SK-N-SH (cell line): Measurements from ENCODE around the gene SRRM4. TPM values are rescaled to one million over a fixed set of nuclear protein-coding genes. Genes with fewer than 3 reads are reported as not detected.

Experiments used
- CTCF ChIA-PET: fragments of 300-600, 350-600 bp; formaldehyde crosslinking; extraction: SDS; loops from one replicate; lab custom pipeline; 2021; lab: Yijun Ruan, JAX
- POLR2A ChIA-PET: fragments of 350-600 bp; sonication (Branson Sonifier 250); formaldehyde crosslinking; extraction: SDS; loops from one replicate; lab custom pipeline; 2020; ENCODE audit warnings: antibody characterized with exemption, inconsistent platforms; lab: Yijun Ruan, JAX
- DNase-seq: peaks from one replicate; pipeline ENCODE4 v3.0.0; 2012
- H2AFZ ChIP-seq: fragments of 200-600 bp; sonication (generic); 2 replicates; pipeline ENCODE4 v1.8.1; 2016; ENCODE audit warnings: antibody characterized with exemption, mild to moderate bottlenecking, low read depth
- H3F3A ChIP-seq: fragments of 200-600 bp; sonication (generic); replicated peaks from 2 replicates; pipeline ENCODE3; 2016; ENCODE audit warnings: antibody characterized with exemption, mild to moderate bottlenecking; ENCODE audit not compliant: insufficient read depth
- H3K27ac ChIP-seq, 2 experiments: fragments of 200-500 bp in 1 of 2; fragments of 200-600 bp in 1 of 2; sonication (Bioruptor generic) in 1 of 2; sonication (generic), shearing (Covaris generic) in 1 of 2; 2 replicates each; pipeline versions ENCODE4 v1.5.1 to v1.6.1; 2014 to 2016; ENCODE audit warnings: low read depth in 2 of 2, inconsistent platforms in 1 of 2, low read length in 1 of 2, mild to moderate bottlenecking in 1 of 2, mixed read lengths in 1 of 2
- H3K27me3 ChIP-seq: fragments of 200-600 bp; sonication (generic), shearing (Covaris generic); 2 replicates; pipeline ENCODE4 v1.6.1; 2016; ENCODE audit warnings: mixed run types; ENCODE audit not compliant: insufficient read depth
- H3K36me3 ChIP-seq, 2 experiments: fragments of 200-500 bp in 1 of 2; fragments of 200-600 bp in 1 of 2; sonication (Bioruptor generic) in 1 of 2; sonication (generic) in 1 of 2; replicated peaks in 1 of 2; 2 replicates each; pipeline versions ENCODE3 to v1.5.1; 2014 to 2016; ENCODE audit warnings: low read length in 1 of 2, mild to moderate bottlenecking in 1 of 2; ENCODE audit not compliant: insufficient read depth in 2 of 2, control insufficient read depth in 1 of 2
- H3K4me1 ChIP-seq, 2 experiments: fragments of 200-500 bp in 1 of 2; fragments of 200-600 bp in 1 of 2; sonication (Bioruptor generic) in 1 of 2; sonication (generic), shearing (Covaris generic) in 1 of 2; 2 replicates each; pipeline versions ENCODE4 v1.5.1 to v1.6.1; 2014 to 2016; ENCODE audit warnings: low read depth in 1 of 2, low read length in 1 of 2, mixed run types in 1 of 2; ENCODE audit not compliant: insufficient read depth in 2 of 2, control insufficient read depth in 1 of 2
- H3K4me2 ChIP-seq: fragments of 200-600 bp; sonication (generic), shearing (Covaris generic); 2 replicates; pipeline ENCODE4 v1.6.1; 2017; ENCODE audit warnings: mixed run types
- H3K4me3 ChIP-seq, 2 experiments: fragments of 200-500 bp in 1 of 2; fragments of 200-600 bp in 1 of 2; sonication (Bioruptor generic) in 1 of 2; sonication (generic), shearing (Covaris generic) in 1 of 2; 2 replicates each; pipeline versions ENCODE4 v1.5.1 to v1.8.1; 2014 to 2016; ENCODE audit warnings: low read depth in 2 of 2, inconsistent platforms in 1 of 2, low read length in 1 of 2, mild to moderate bottlenecking in 1 of 2, mixed read lengths in 1 of 2, moderate library complexity in 1 of 2
- H3K79me2 ChIP-seq: fragments of 200-600 bp; sonication (generic); 2 replicates; pipeline ENCODE4 v1.8.1; 2017; ENCODE audit warnings: mild to moderate bottlenecking; ENCODE audit not compliant: insufficient read depth
- H3K9ac ChIP-seq: fragments of 200-600 bp; sonication (generic); 2 replicates; pipeline ENCODE4 v1.6.1; 2017; ENCODE audit warnings: mixed run types
- H3K9me2 ChIP-seq: fragments of 200-600 bp; sonication (generic); 2 replicates; pipeline ENCODE4 v1.6.1; 2017; ENCODE audit warnings: mixed run types
- H3K9me3 ChIP-seq: fragments of 200-600 bp; sonication (generic); 2 replicates; pipeline ENCODE4 v1.6.1; 2017; ENCODE audit warnings: mixed run types, mild to moderate bottlenecking, moderate library complexity
- H4K20me1 ChIP-seq: fragments of 200-600 bp; sonication (generic); 2 replicates; pipeline ENCODE4 v1.6.1; 2017; ENCODE audit warnings: mild to moderate bottlenecking, mixed run types; ENCODE audit not compliant: insufficient read depth
- CHD2 ChIP-seq: fragments of 150-350 bp; IDR thresholded peaks from 2 replicates; pipeline ENCODE4 v1.6.1; 2018; ENCODE audit warnings: low read length; ENCODE audit not compliant: partially characterized antibody
- CTCF ChIP-seq: fragments of 200-600 bp; sonication (generic); IDR thresholded peaks from 2 replicates; pipeline ENCODE4 v1.6.1; 2017; ENCODE audit warnings: antibody characterized with exemption, mild to moderate bottlenecking, moderate library complexity
- EP300 ChIP-seq, 2 experiments: IDR thresholded peaks; 2 replicates each; pipeline versions ENCODE4 v1.4.0 to v1.6.1; 2012; ENCODE audit warnings: borderline replicate concordance in 1 of 2, low read depth in 1 of 2, low read length in 1 of 2
- IRF3 ChIP-seq: fragments of 150-350 bp; IDR thresholded peaks from 2 replicates; pipeline ENCODE4 v1.6.1; 2016; ENCODE audit warnings: mild to moderate bottlenecking, low read depth, low read length
- MAX ChIP-seq: IDR thresholded peaks from 2 replicates; pipeline ENCODE4 v1.4.0; 2012; ENCODE audit warnings: low read depth
- MXI1 ChIP-seq: IDR thresholded peaks from 2 replicates; pipeline ENCODE4 v1.6.1; 2012; ENCODE audit warnings: mild to moderate bottlenecking, low read depth, low read length, improper control_type of control experiment
- PBX3 ChIP-seq: IDR thresholded peaks from 2 replicates; pipeline ENCODE4; 2012
- POLR2AphosphoS5 ChIP-seq: IDR thresholded peaks from 2 replicates; pipeline ENCODE4 v1.6.1; 2012; ENCODE audit warnings: low read depth, low read length
- RAD21 ChIP-seq: IDR thresholded peaks from 2 replicates; pipeline ENCODE4 v1.6.1; 2012; ENCODE audit warnings: mild to moderate bottlenecking, low read length
- RFX5 ChIP-seq: IDR thresholded peaks from 2 replicates; pipeline ENCODE4 v1.6.1; 2012; ENCODE audit warnings: mild to moderate bottlenecking, improper control_type of control experiment, low read length
- SMC3 ChIP-seq: IDR thresholded peaks from 2 replicates; pipeline ENCODE4 v1.6.1; 2012; ENCODE audit warnings: low read depth, low read length, improper control_type of control experiment
- TAF1 ChIP-seq: IDR thresholded peaks from 2 replicates; pipeline ENCODE4 v1.6.1; 2012; ENCODE audit warnings: low read depth, mild to moderate bottlenecking, low read length, moderate library complexity, borderline replicate concordance
- TCF12 ChIP-seq: IDR thresholded peaks from 2 replicates; pipeline ENCODE4 v1.4.0; 2012
- TEAD4 ChIP-seq: IDR thresholded peaks from 2 replicates; pipeline ENCODE4 v1.4.0; 2012; ENCODE audit warnings: mild to moderate bottlenecking, borderline replicate concordance; ENCODE audit not compliant: insufficient read depth
- USF1 ChIP-seq: IDR thresholded peaks from 2 replicates; pipeline ENCODE4 v1.4.0; 2012; ENCODE audit warnings: low read depth, borderline replicate concordance
- USF2 ChIP-seq: fragments of 150-350 bp; IDR thresholded peaks from 2 replicates; pipeline ENCODE4 v1.6.1; 2017; ENCODE audit warnings: antibody characterized with exemption, low read length, low read depth, borderline replicate concordance
- YY1 ChIP-seq: IDR thresholded peaks from 2 replicates; pipeline ENCODE4 v1.4.0; 2012; ENCODE audit warnings: low read depth, mild to moderate bottlenecking
- WGBS: methylation state at CpG from one replicate; pipeline ENCODE4 v1.1.6; 2017; ENCODE audit warnings: low lambda C conversion rate; 5-methylcytosine and 5-hydroxymethylcytosine counted together
- polyA plus RNA-seq, 3 experiments: library from polyadenylated mRNA; depleted of rRNA; stranded (reverse); fragments of >200 nt; gene quantifications; 2 replicates each; pipeline ENCODE4 v1.2.3, GENCODE V29; 2012

The SRRM4 gene
- polyA plus RNA-seq, 1 of the 3 experiments (the other 2 are of a cell fraction), result 0.03 TPM

GRCh38 chr12:118964988-118965387 is 16.4 kb upstream of the SRRM4 start:
- no peaks in the 10 kb centered on the region for H3K4me1 ChIP-seq
- no peak for TF ChIP-seq CTCF
- TF ChIP-seq SMC3, result no peak
- TF ChIP-seq TCF12, result no peak
- TF ChIP-seq USF1, result no peak
- TF ChIP-seq YY1, result no peak
- no peak for TF ChIP-seq CHD2
- TF ChIP-seq MXI1, result no peak
- TF ChIP-seq MAX, result no peak
- TF ChIP-seq EP300 (IDR thresholded peaks at IDR 0.05; ENCODE audit: borderline replicate concordance in 1 of 2, low read depth in 1 of 2, low read length in 1 of 2), result no peak
- no peak for TF ChIP-seq IRF3
- TF ChIP-seq USF2, result no peak
- TF ChIP-seq PBX3, result no peak
- TF ChIP-seq POLR2AphosphoS5, result no peak
- no peak for TF ChIP-seq RFX5
- no peak for TF ChIP-seq TAF1
- TF ChIP-seq RAD21, result no peak
- no peak for TF ChIP-seq TEAD4
- no peak overlapping the region for H3K4me3 ChIP-seq
- no peak overlapping the region for H2AFZ ChIP-seq
- no peak overlapping the region for H3K4me2 ChIP-seq
- DNase-seq, result no peak
- CTCF ChIA-PET, result interaction anchor here (1.5 to 2.2 kb wide), 2 partner anchors 14 to 17 kb away, joined by 3 to 7 read pairs; partner anchors contain the start of gene SRRM4
- POLR2A ChIA-PET, result no interaction called here
- H3K9me2 ChIP-seq, result no peaks in the 10 kb centered on the region
- no peaks in the 10 kb centered on the region for H3F3A ChIP-seq
- H4K20me1 ChIP-seq, result no peaks in the 10 kb centered on the region
- H3K9me3 ChIP-seq, result no peaks in the 10 kb centered on the region
- H3K27me3 ChIP-seq, result no peaks in the 10 kb centered on the region
- no peaks in the 10 kb centered on the region for H3K36me3 ChIP-seq
- H3K27ac ChIP-seq, result no peak overlapping the region
- WGBS, result 31% methylated on average over 5 of the region's 5 CpGs
- no peak overlapping the region for H3K9ac ChIP-seq
- H3K79me2 ChIP-seq, result no peaks in the 10 kb centered on the region
